HCT116 (cell line): ENCODE data around the gene HOXB13. TPM values are rescaled to one million over a fixed set of nuclear protein-coding genes. Genes with fewer than 3 reads are reported as not detected.

Experiments
- ATAC-seq: fragments of 200-7000 bp; cut with Tn5 transposase; 2 replicates; pipeline ENCODE4 v1.9.1; 2020; ENCODE audit warnings: mild to moderate bottlenecking, moderate library complexity
- BruUV-seq: library from RNA; stranded (reverse); fragments of 400-500 nt; replicated peaks from 2 replicates; lab custom pipeline; 2021; lab: Mats Ljungman, UMichigan
- CTCF ChIA-PET: fragments of 300-600 bp; sonication (Branson Sonifier 250); formaldehyde crosslinking; loops from one replicate; lab custom pipeline; 2021; ENCODE audit warnings: antibody characterized with exemption; lab: Charles Lee
- POLR2A ChIA-PET: fragments of 300-600, 350-600 bp; sonication (Branson Sonifier 250); formaldehyde crosslinking; loops from one replicate; lab custom pipeline; 2021; ENCODE audit warnings: antibody characterized with exemption; lab: Charles Lee
- RAD21 ChIA-PET, 2 experiments: fragments of 300-600 bp; sonication (Branson Sonifier 250); formaldehyde crosslinking; loops; one replicate each; lab custom pipeline; 2023; ENCODE audit warnings: low total read pairs in 2 of 2; ENCODE audit not compliant: uncharacterized antibody in 2 of 2, unreplicated experiment in 2 of 2, low non-redundant PET in 1 of 2; lab: Charles Lee
- DNase-seq: peaks from one replicate; pipeline ENCODE4 v3.0.0-alpha.2; 2010; ENCODE audit warnings: low read depth, low spot score
- H2AFZ ChIP-seq: fragments of 200-600 bp; shearing (Covaris generic), sonication (generic); 2 replicates; pipeline ENCODE4 v1.6.1; 2017; ENCODE audit warnings: low read depth, mixed run types, mixed read lengths, antibody characterized with exemption, low read length; ENCODE audit not compliant: poor library complexity, severe bottlenecking
- H3K27ac ChIP-seq: 2 replicates; pipeline ENCODE4 v1.5.1; 2012; ENCODE audit warnings: low read depth, low read length
- H3K27me3 ChIP-seq: fragments of 200-600 bp; sonication (generic); 2 replicates; pipeline ENCODE4 v1.6.1; 2016; ENCODE audit warnings: mixed run types, low read length, mixed read lengths; ENCODE audit not compliant: insufficient read depth
- H3K36me3 ChIP-seq, 2 experiments: fragments of 200-500 bp in 1 of 2; fragments of 200-600 bp in 1 of 2; sonication (Bioruptor generic) in 1 of 2; sonication (generic) in 1 of 2; 2 replicates each; pipeline versions ENCODE4 v1.5.1 to v1.6.1; 2014 to 2016; ENCODE audit warnings: low read length in 2 of 2, inconsistent platforms in 1 of 2, mixed read lengths in 1 of 2, mixed run types in 1 of 2; ENCODE audit not compliant: insufficient read depth in 2 of 2, control insufficient read depth in 1 of 2
- H3K4me1 ChIP-seq, 2 experiments: fragments of 200-600 bp in 1 of 2; sonication (generic) in 1 of 2; 2 replicates each; pipeline versions ENCODE4 v1.5.1 to v1.6.1; 2012 to 2017; ENCODE audit warnings: low read length in 2 of 2, inconsistent platforms in 1 of 2, mild to moderate bottlenecking in 1 of 2, mixed read lengths in 1 of 2, mixed run types in 1 of 2, moderate library complexity in 1 of 2; ENCODE audit not compliant: insufficient read depth in 2 of 2, control insufficient read depth in 1 of 2
- H3K4me2 ChIP-seq: fragments of 200-600 bp; sonication (generic); 2 replicates; pipeline ENCODE4 v1.6.1; 2017; ENCODE audit warnings: mixed run types, low read length, mixed read lengths
- H3K4me3 ChIP-seq, 2 experiments: fragments of 200-600 bp in 1 of 2; sonication (generic) in 1 of 2; replicated peaks in 1 of 2; 2 replicates each; pipeline ENCODE4 v1.5.1; 2011 to 2016; ENCODE audit warnings: low read length in 2 of 2, control low read depth in 1 of 2, low read depth in 1 of 2, mild to moderate bottlenecking in 1 of 2, mixed read lengths in 1 of 2, mixed run types in 1 of 2
- H3K79me2 ChIP-seq: fragments of 200-600 bp; sonication (generic); 2 replicates; pipeline ENCODE4 v1.6.1; 2017; ENCODE audit warnings: mild to moderate bottlenecking, mixed run types, low read length, moderate library complexity, mixed read lengths; ENCODE audit not compliant: insufficient read depth
- H3K9ac ChIP-seq: fragments of 200-600 bp; sonication (generic); 2 replicates; pipeline ENCODE4 v1.6.1; 2016; ENCODE audit warnings: low read length, mixed read lengths
- H3K9me2 ChIP-seq: fragments of 200-600 bp; sonication (generic), shearing (Covaris generic); 2 replicates; pipeline ENCODE4 v1.6.1; 2017; ENCODE audit warnings: mixed run types, mild to moderate bottlenecking, moderate library complexity; ENCODE audit not compliant: insufficient read depth
- H3K9me3 ChIP-seq, 2 experiments: fragments of 200-500 bp in 1 of 2; fragments of 200-600 bp in 1 of 2; sonication (Bioruptor generic) in 1 of 2; sonication (generic) in 1 of 2; 2 replicates each; pipeline ENCODE4 v1.6.1; 2014 to 2017; ENCODE audit warnings: low read length in 2 of 2, mixed read lengths in 2 of 2, inconsistent platforms in 1 of 2, low read depth in 1 of 2, mild to moderate bottlenecking in 1 of 2, mixed run types in 1 of 2, moderate library complexity in 1 of 2; ENCODE audit not compliant: control insufficient read depth in 1 of 2, insufficient read depth in 1 of 2
- H4K20me1 ChIP-seq: fragments of 200-600 bp; sonication (generic), shearing (Covaris generic); 2 replicates; pipeline ENCODE4 v1.6.1; 2017; ENCODE audit warnings: mixed run types, mild to moderate bottlenecking, moderate library complexity; ENCODE audit not compliant: insufficient read depth
- POLR2AphosphoS5 ChIP-seq: IDR thresholded peaks from 2 replicates; pipeline ENCODE4 v1.6.1; 2011; ENCODE audit warnings: mild to moderate bottlenecking, low read depth, low read length, moderate library complexity
- YY1 ChIP-seq: IDR thresholded peaks from 2 replicates; pipeline ENCODE4 v1.6.1; 2011; ENCODE audit warnings: low read length, low read depth, moderate library complexity, mild to moderate bottlenecking; ENCODE audit not compliant: insufficient replicate concordance; ENCODE audit errors: extremely low read depth
- intact Hi-C: fragments of 100-400 bp; cut with micrococcal nuclease; formaldehyde crosslinking; loops from 2 replicates; pipeline ENCODE4 v1.10.0; 2022
- microRNA counts: library from miRNA; unstranded; fragments of <30 nt; microRNA quantifications from one replicate; lab custom pipeline; 2015
- microRNA-seq: library from miRNA; unstranded; fragments of <30 nt; microRNA quantifications from one replicate; pipeline ENCODE4, GENCODE V29; 2016; ENCODE audit warnings: borderline number of aligned reads
- total RNA-seq: library from RNA; stranded (reverse); gene quantifications from one replicate; pipeline ENCODE4 v1.2.1, GENCODE V29; 2021; ENCODE audit not compliant: unreplicated experiment

The HOXB13 gene
- total RNA-seq, 1 experiment from 2014 or later = 7.8 TPM

- TF ChIP-seq YY1 (no peak), POLR2AphosphoS5 (no peak)
- Histone ChIP-seq H3K27me3 (no peaks in the 10 kb centered on the region), H3K9me3 (no peaks in the 10 kb centered on the region), H3K4me3 (no peak overlapping the region), H3K36me3 (no peaks in the 10 kb centered on the region), H3K4me2 (no peak overlapping the region), H2AFZ (no peak overlapping the region), H3K9ac (no peak overlapping the region), H4K20me1 (no peaks in the 10 kb centered on the region), H3K27ac (no peak overlapping the region), H3K9me2 (no peaks in the 10 kb centered on the region), H3K4me1 (peaks cover 0 to 16% of the 10 kb centered on the region in 2 experiments; a peak in 3 of 4 replicates), H3K79me2 (no peaks in the 10 kb centered on the region)
- no TSS peak for BruUV-seq
- RAD21 ChIA-PET = interaction anchor here in 1 of 2 experiments (2.0 to 2.5 kb wide), 2 partner anchors 114 to 202 kb away, joined by 12 to 29 read pairs; no protein-coding TSS in a partner anchor
- POLR2A ChIA-PET = no interaction called here
- DNase-seq (no peak), ATAC-seq (no peak)
- intact Hi-C loops = no loop called here
- CTCF ChIA-PET = interaction anchor here (0.5 to 12.8 kb wide), 6 partner anchors 113 to 438 kb away, joined by 3 to 221 read pairs (median 8); no protein-coding TSS in a partner anchor
Measured at GRCh38 chr17:48676963-48677558, 51.5 kb downstream of the HOXB13 start.

MicroRNA genes within 50 kb of the gene (microRNA counts, 767-probe panel; counts per million panel counts)
- not detected for microRNA hsa-miR-3185 (lab: Ali Mortazavi, UCI)

Small RNAs within 50 kb of the gene (microRNA-seq; reads per million reads assigned to microRNA genes)
- 1.2 reads per million for gene MIR3185

Other genes starting within 250 kb of the HOXB13 start
- not detected for gene HOXB1, start 197.7 kb downstream of the HOXB13 start, total RNA-seq
- gene HOXB2, start 183.6 kb downstream of the HOXB13 start, total RNA-seq = 2.0 TPM
- gene HOXB4, start 150.4 kb downstream of the HOXB13 start, total RNA-seq = 11.3 TPM
- 19.8 TPM for gene HOXB3, start 138.5 kb downstream of the HOXB13 start, total RNA-seq
- gene HOXB5, start 135.0 kb downstream of the HOXB13 start, total RNA-seq = 19.8 TPM
- gene HOXB6, start 123.8 kb downstream of the HOXB13 start, total RNA-seq = 64.8 TPM
- 33.6 TPM for gene HOXB7, start 117.7 kb downstream of the HOXB13 start, total RNA-seq
- 44.7 TPM for gene HOXB8, start 113.5 kb downstream of the HOXB13 start, total RNA-seq
- 40.1 TPM for gene HOXB9, start 102.4 kb downstream of the HOXB13 start, total RNA-seq
- not detected for gene PRAC1, start 6.2 kb downstream of the HOXB13 start, total RNA-seq
- gene PRAC2, start 5.6 kb downstream of the HOXB13 start, total RNA-seq = not detected
- gene TTLL6, start 88.5 kb upstream of the HOXB13 start, total RNA-seq = 0.79 TPM
- 151 TPM for gene CALCOCO2, start 102.3 kb upstream of the HOXB13 start, total RNA-seq
- 188 TPM for gene ATP5MC1, start 164.0 kb upstream of the HOXB13 start, total RNA-seq
- 119 TPM for gene UBE2Z, start 179.7 kb upstream of the HOXB13 start, total RNA-seq
- 178 TPM for gene SNF8, start 216.1 kb upstream of the HOXB13 start, total RNA-seq
- not detected for gene GIP, start 239.8 kb upstream of the HOXB13 start, total RNA-seq